K562 (cell line): ENCODE results near the gene KLHL41. TPM values are rescaled to one million over a fixed set of nuclear protein-coding genes. Genes with fewer than 3 reads are reported as not detected.

Experiments
- ATAC-seq: fragments of 200-7000 bp; cut with Tn5 transposase; 3 replicates; pipeline ENCODE4 v1.9.1; 2020; ENCODE audit warnings: moderate library complexity
- BruUV-seq: library from RNA; stranded (reverse); fragments of 400-500 nt; replicated peaks from 2 replicates; lab custom pipeline; 2021; lab: Mats Ljungman, UMichigan
- CTCF ChIA-PET: fragments of 300-600 bp; formaldehyde crosslinking; extraction: SDS; loops from one replicate; lab custom pipeline; 2021; ENCODE audit warnings: low intra/inter-chr PET ratio; lab: Yijun Ruan, JAX
- POLR2A ChIA-PET: fragments of 300-600, 350-650 bp; sonication (Branson Sonifier 250); formaldehyde crosslinking; extraction: SDS; loops from one replicate; lab custom pipeline; 2021; ENCODE audit warnings: antibody characterized with exemption, inconsistent platforms; lab: Yijun Ruan, JAX
- DNase-seq, 4 experiments: peaks; one replicate each; pipeline versions ENCODE4 v3.0.0 to v3.0.0-alpha.2; 2011 to 2018; ENCODE audit warnings: low spot score in 3 of 4, mixed read lengths in 3 of 4; ENCODE audit errors: extremely low read depth in 1 of 4
- FAIRE-seq: peaks from 2 replicates; lab custom pipeline; 2011; peaks lifted over from hg19 to GRCh38; lab: Jason Lieb, UNC
- H2AFZ ChIP-seq: 2 replicates; pipeline ENCODE4 v1.6.0; 2011; ENCODE audit warnings: low read depth, low read length, control low read depth, inconsistent platforms
- H3K27ac ChIP-seq: fragments of 200-600 bp; 3 replicates; pipeline ENCODE4 v1.8.0; 2011; ENCODE audit warnings: low read depth, mild to moderate bottlenecking, control low read depth, inconsistent platforms, low read length, moderate library complexity, mixed read lengths; ENCODE audit errors: extremely low read depth
- H3K27me3 ChIP-seq, 2 experiments: fragments of 300-600 bp in 1 of 2; 2 replicates in 1 of 2; 3 replicates in 1 of 2; pipeline versions ENCODE4 v1.6.0 to v1.8.0; 2011; ENCODE audit warnings: inconsistent platforms in 2 of 2, low read length in 2 of 2, mild to moderate bottlenecking in 1 of 2, mixed read lengths in 1 of 2, moderate library complexity in 1 of 2; ENCODE audit not compliant: control insufficient read depth in 2 of 2, insufficient read depth in 2 of 2
- H3K36me3 ChIP-seq: fragments of 300-600 bp; 3 replicates; pipeline ENCODE4 v1.8.0; 2011; ENCODE audit warnings: mild to moderate bottlenecking, low read length, inconsistent platforms; ENCODE audit not compliant: control insufficient read depth, insufficient read depth
- H3K4me1 ChIP-seq, 2 experiments: fragments of 200-600 bp in 1 of 2; replicated peaks in 1 of 2; 2 replicates in 1 of 2; 3 replicates in 1 of 2; pipeline versions ENCODE4 v1.5.1 to v1.8.0; 2011; ENCODE audit warnings: inconsistent platforms in 2 of 2, low read length in 2 of 2, mild to moderate bottlenecking in 1 of 2, mixed read lengths in 1 of 2, moderate library complexity in 1 of 2; ENCODE audit not compliant: control insufficient read depth in 2 of 2, insufficient read depth in 2 of 2
- H3K4me2 ChIP-seq: 2 replicates; pipeline ENCODE4 v1.6.1; 2011; ENCODE audit warnings: low read length, control low read depth, inconsistent platforms, mixed read lengths; ENCODE audit not compliant: insufficient read depth
- H3K4me3 ChIP-seq: fragments of 200-600 bp; sonication (generic), shearing (Covaris generic); 2 replicates; pipeline ENCODE4 v1.5.1; 2016; ENCODE audit warnings: control low read depth, inconsistent platforms
- H3K79me2 ChIP-seq: fragments of 200-600 bp; 3 replicates; pipeline ENCODE4 v1.8.0; 2011; ENCODE audit warnings: low read length, inconsistent platforms; ENCODE audit not compliant: control insufficient read depth, insufficient read depth
- H3K9ac ChIP-seq, 2 experiments: 2 replicates each; pipeline versions ENCODE4 v1.6.0 to v1.6.1; 2011; ENCODE audit warnings: low read depth in 2 of 2, low read length in 2 of 2, control low read depth in 1 of 2, inconsistent platforms in 1 of 2, mild to moderate bottlenecking in 1 of 2, mixed read lengths in 1 of 2; ENCODE audit not compliant: insufficient read depth in 1 of 2
- H3K9me1 ChIP-seq: one replicate; pipeline ENCODE4 v1.6.0; 2011; ENCODE audit warnings: inconsistent platforms, mild to moderate bottlenecking, low read length, moderate library complexity; ENCODE audit not compliant: control insufficient read depth, insufficient read depth
- H3K9me3 ChIP-seq: replicated peaks from 2 replicates; pipeline ENCODE4 v1.5.1; 2011; ENCODE audit warnings: low read depth, low read length, inconsistent platforms; ENCODE audit not compliant: control insufficient read depth, insufficient read depth
- H4K20me1 ChIP-seq: replicated peaks from 2 replicates; pipeline ENCODE4 v1.6.1; 2011; ENCODE audit warnings: low read length, inconsistent platforms, mixed read lengths; ENCODE audit not compliant: control insufficient read depth, insufficient read depth
- ATF3 ChIP-seq, 2 experiments: fragments of 450-650 bp in 1 of 2; sonication (generic) in 1 of 2; formaldehyde crosslinking in 1 of 2; IDR thresholded peaks in 1 of 2; conservative IDR thresholded peaks in 1 of 2; 2 replicates each; pipeline versions ENCODE4 v1.6.1 to v1.8.1; 2016 to 2023; ENCODE audit warnings: mild to moderate bottlenecking in 2 of 2, moderate library complexity in 2 of 2, inconsistent platforms in 1 of 2, missing genetic modification reagents in 1 of 2
- FOSL1 ChIP-seq: fragments of 200-800 bp; sonication (Bioruptor generic); conservative IDR thresholded peaks from 2 replicates; pipeline ENCODE4 v1.6.1; 2016; ENCODE audit warnings: missing genetic modification characterization, missing compliant biosample characterization
- GABPA ChIP-seq: fragments of 200-800 bp; sonication (Bioruptor generic); conservative IDR thresholded peaks from 2 replicates; pipeline ENCODE4 v1.6.1; 2016; ENCODE audit warnings: low read depth, missing genetic modification characterization, missing compliant biosample characterization
- WGBS: fragments of 100-300 bp; shearing (Covaris generic); methylation state at CpG from one replicate; pipeline ENCODE4 v1.1.6; 2016; ENCODE audit warnings: low coverage, mixed read lengths; ENCODE audit not compliant: insufficient coverage; ENCODE audit errors: missing lambda C conversion rate; 5-methylcytosine and 5-hydroxymethylcytosine counted together
- in situ Hi-C: fragments of 300-500 bp; cut with MboI; formaldehyde crosslinking; loops from 4 replicates; pipeline ENCODE4 v1.15.0; 2018; ENCODE audit warnings: inconsistent platforms, mixed read lengths
- intact Hi-C: fragments of 100-400 bp; cut with micrococcal nuclease; formaldehyde crosslinking; loops from 2 replicates; pipeline ENCODE4 v1.14.2; 2022
- polyA plus RNA-seq, 8 experiments: library from polyadenylated mRNA; depleted of rRNA in 4 of 8; stranded (reverse) in 5 of 8; unstranded in 3 of 8; fragments of >200 nt; fragmentation: Nextera tagmentation in 2 of 8; fragmentation: Illumina TruSeq in 1 of 8; extraction: Ambion mirVana in 2 of 8; extraction: Trizol in 1 of 8; gene quantifications; 2 replicates each; pipeline versions ENCODE4 v1.2.1 to v1.2.3, GENCODE V29; 2011 to 2014; ENCODE audit warnings: inconsistent platforms in 1 of 8, missing spikeins in 1 of 8
- total RNA-seq, 7 experiments: library from RNA; depleted of rRNA in 6 of 7; stranded (reverse); fragments of >200 nt in 6 of 7; fragmentation: Illumina TruSeq in 2 of 7; extraction: Trizol in 2 of 7; gene quantifications; 2 replicates each; pipeline versions ENCODE4 v1.2.1 to v1.2.3, GENCODE V29; 2011 to 2021; ENCODE audit warnings: low replicate concordance in 1 of 7

Gene KLHL41
- total and polyA plus RNA-seq, 9 of the 15 experiments (the other 6 are each of a cell fraction or from before 2014, with no cell fraction given) = 0.05 to 1.5 (median 0.09) TPM

- FAIRE-seq (no peak), DNase-seq (no peak), ATAC-seq (no peak)
- Histone ChIP-seq H3K27ac (no peak overlapping the region), H2AFZ (no peak overlapping the region), H3K79me2 (0 out of 3 replicates have a peak, but pooled peaks cover 2% of the 10 kb centered on the region), H4K20me1 (no peaks in the 10 kb centered on the region), H3K9me1 (no peaks in the 10 kb centered on the region), H3K9me3 (no peaks in the 10 kb centered on the region), H3K4me1 (peaks cover 6 to 10% of the 10 kb centered on the region in 2 experiments; a peak in 4 of 5 replicates), H3K4me3 (no peak overlapping the region), H3K36me3 (no peaks in the 10 kb centered on the region), H3K4me2 (no peak overlapping the region), H3K9ac (no peak overlapping the region), H3K27me3 (no peaks in the 10 kb centered on the region)
- ChIA-PET POLR2A (interaction anchor here (0.6 to 1.7 kb wide), 5 partner anchors 12 to 186 kb away, joined by 3 read pairs; partner anchors contain the start of gene KLHL41), CTCF (no interaction called here)
- no TSS peak for BruUV-seq
- intact Hi-C loops (no loop called here), in situ Hi-C loops (no loop called here)
- TF ChIP-seq FOSL1 (tag) = 0 out of 2 replicates have a peak, but pooled peaks have one; percentile 19
- peak; percentile 52; the same call in 1 of the 2 replicates for TF ChIP-seq ATF3 (IDR thresholded peaks at IDR 0.05)
- no peak for TF ChIP-seq ATF3 (CRISPR knock-in tag; conservative IDR thresholded peaks at IDR 0.05)
- no peak for TF ChIP-seq GABPA
- WGBS = 9% methylated on average over 3 of the region's 3 CpGs
Measured at GRCh38 chr2:169476459-169476858, 33.0 kb upstream of the KLHL41 start.
